ENCODE data around the gene TMEM119.
A peak's percentile ranks its signal among the peaks of the same experiment; 100 is the strongest.
"Not testable (repeated sequence)": the region's sequence is repeated elsewhere in the genome, so short reads cannot be mapped to it uniquely, and the experiment has no call there.

The TMEM119 gene

DNA sequence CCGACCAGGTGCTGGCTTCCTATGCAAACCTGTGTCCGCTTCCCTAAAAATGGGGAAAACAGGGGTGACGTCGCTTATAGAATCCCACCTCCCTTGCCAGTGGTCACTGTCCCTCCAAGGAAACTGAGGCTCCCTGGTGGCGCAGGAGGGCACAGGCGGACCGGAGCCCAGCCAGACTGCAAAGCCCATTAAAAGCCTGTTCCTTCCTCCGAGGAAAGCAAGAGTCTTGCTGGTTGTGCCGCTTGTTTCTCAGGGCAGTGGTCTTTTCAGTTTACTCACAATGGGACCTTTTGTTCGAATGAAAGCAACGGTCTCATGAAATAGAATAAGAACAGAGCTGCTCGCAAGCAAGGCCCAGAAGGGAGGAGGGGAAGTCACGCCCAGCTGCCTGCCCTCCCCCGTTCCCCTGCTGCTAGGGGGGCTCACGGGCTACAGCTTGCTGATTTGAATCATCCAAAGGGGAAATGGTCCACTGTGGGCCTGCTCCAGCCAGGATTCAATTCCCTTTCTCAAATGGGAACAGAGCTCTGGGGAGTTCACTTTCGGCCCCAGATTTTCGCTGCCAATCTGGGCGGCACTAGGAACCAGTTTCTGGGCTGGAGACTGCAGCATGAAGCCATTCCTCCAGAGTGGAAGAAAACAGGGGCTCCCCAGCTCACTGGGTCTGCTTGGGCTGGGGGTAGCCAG is 40.4 kb upstream of the TMEM119 start:
- no peak for DNase-seq
- Mint-ChIP-seq H3K4me3 (no peak overlapping the region), H3K27ac (no peak overlapping the region), H3K27me3 (peaks cover 5% of the 10 kb centered on the region), H3K9me3 (no peaks in the 10 kb centered on the region), H3K4me1 (peaks cover 59% of the 10 kb centered on the region), H3K36me3 (peaks cover 15% of the 10 kb centered on the region)
- CTCF ChIA-PET, result interaction anchor here (0.6 to 3.9 kb wide), 3 partner anchors 20 to 26 kb away, joined by 3 to 10 read pairs (median 3); no protein-coding TSS in a partner anchor

DNA sequence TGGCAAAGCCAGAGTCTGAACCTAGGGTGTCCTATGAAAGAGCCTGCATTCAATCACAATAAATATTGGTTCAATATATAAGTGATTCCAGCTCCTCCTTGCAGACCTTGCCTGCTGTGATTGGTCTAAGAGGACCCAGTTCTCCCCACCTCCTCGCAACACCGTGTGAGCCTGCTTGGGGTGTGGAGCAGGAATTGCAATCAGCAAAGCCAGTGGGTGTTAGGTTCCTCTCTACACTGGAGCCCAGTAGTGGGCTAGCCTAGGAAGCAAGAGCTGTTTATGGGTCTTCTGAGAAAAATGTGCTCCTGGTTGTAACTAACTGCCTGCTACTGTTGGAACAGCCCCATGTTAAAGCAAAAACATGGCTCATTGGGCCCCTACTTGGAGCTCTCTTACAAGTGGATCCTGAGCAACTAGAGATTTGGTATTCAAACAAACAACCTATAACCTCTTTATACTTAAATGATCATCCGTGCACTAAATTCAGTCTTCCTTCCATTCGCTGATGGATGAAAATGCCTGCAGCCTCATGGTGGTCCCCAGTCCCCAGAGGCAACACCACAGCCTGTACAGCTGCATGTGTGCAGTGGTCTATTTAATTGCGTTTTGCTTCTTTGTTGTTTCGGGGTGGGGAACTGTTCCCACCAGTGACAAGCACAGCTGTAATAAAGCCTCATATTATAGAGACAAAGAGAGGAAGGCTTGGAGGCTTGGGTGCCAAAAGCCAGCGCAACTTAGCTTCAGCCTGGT is 39.5 kb upstream of the TMEM119 start:
- Mint-ChIP-seq H3K4me1 (peaks cover 57% of the 10 kb centered on the region), H3K27me3 (peaks cover 5% of the 10 kb centered on the region), H3K4me3 (no peak overlapping the region), H3K9me3 (no peaks in the 10 kb centered on the region), H3K27ac (peak overlapping the region; percentile 76), H3K36me3 (peaks cover 22% of the 10 kb centered on the region)
- CTCF ChIA-PET, result interaction anchor here (1.2 to 12.3 kb wide), 4 partner anchors 9 to 29 kb away, joined by 3 to 160 read pairs (median 19); no protein-coding TSS in a partner anchor
- no peak for DNase-seq

GRCh38 chr12:108635997-108636808 is 38.3 kb upstream of the TMEM119 start:
- Mint-ChIP-seq H3K27ac (peak overlapping the region; percentile 100), H3K36me3 (peaks cover 28% of the 10 kb centered on the region), H3K27me3 (peaks cover 3% of the 10 kb centered on the region), H3K4me1 (peaks cover 55% of the 10 kb centered on the region), H3K9me3 (no peaks in the 10 kb centered on the region), H3K4me3 (peak overlapping the region; percentile 100)
- DNase-seq, result peak; percentile 33
- CTCF ChIA-PET, result interaction anchor here (0.6 to 12.3 kb wide), 9 partner anchors 9 to 189 kb away, joined by 3 to 160 read pairs (median 3); no protein-coding TSS in a partner anchor

DNA sequence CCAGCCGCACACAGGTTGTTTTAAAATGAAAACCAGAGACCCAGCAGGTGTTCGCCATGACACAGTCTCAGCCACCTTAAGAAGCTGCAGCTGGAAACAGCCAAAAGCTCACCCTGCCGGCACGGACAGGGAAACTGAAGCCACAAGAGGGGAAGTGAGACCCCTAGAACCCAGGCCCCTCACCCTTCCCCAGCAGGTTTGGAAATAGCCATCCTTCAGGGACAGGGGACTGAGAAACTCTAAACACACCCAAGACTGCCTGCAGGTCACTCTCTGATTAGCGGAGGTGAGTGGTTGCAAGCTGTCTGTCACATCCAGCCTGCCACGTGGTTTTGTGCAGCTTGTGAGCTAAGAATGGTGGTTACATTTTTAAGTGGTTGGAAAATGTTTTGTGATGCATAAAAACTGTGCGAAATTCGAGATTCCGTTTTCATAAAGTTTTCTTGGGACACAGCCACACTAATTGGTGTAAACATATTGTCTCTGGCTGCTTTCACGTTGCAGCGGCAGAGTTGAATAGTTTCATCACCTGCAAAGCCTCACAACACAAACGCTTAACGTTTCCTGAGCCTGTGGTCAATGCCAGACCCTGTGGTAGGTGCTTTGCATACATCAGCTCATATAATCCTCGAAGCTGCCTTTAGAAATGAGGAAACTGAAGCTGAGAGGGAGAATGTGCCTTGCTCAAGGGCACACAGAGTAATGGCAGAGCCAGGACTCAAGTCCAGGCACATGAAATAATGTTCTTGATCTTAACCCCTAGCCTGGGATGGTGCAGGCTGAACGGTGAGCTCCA is 37.5 kb upstream of the TMEM119 start:
- peak overlapping the region; percentile 100 for H3K4me3 Mint-ChIP-seq
- peaks cover 58% of the 10 kb centered on the region for H3K4me1 Mint-ChIP-seq
- CTCF ChIA-PET, result interaction anchor here (0.6 to 12.3 kb wide), 10 partner anchors 8 to 188 kb away, joined by 3 to 160 read pairs (median 4); partner anchors contain the start of gene ISCU
- H3K9me3 Mint-ChIP-seq, result no peaks in the 10 kb centered on the region
- peaks cover 35% of the 10 kb centered on the region for H3K36me3 Mint-ChIP-seq
- H3K27ac Mint-ChIP-seq, result peak overlapping the region; percentile 100
- peaks cover 3% of the 10 kb centered on the region for H3K27me3 Mint-ChIP-seq
- DNase-seq, result peak; percentile 74

DNA sequence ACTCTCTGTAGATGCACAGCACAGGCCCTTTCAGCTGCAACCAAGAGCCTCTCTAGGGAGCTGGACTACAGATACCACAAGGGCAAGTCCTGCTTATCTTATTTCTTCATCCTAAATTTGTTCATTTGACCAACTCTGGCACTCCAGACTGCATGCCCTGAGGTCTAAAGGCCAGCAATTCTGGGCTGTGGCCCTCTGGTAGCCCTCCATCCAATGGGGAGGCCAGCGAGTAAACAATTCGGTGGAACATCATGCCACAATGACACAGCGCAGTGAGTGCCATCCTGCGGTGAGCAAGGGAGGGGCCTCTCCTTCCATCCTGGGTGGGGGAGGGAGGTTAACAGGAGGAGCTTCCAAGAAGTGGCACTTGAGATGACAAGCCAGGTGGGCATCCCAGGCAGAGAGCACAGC is 36.5 kb upstream of the TMEM119 start:
- peak overlapping the region; percentile 100 for H3K4me3 Mint-ChIP-seq
- H3K9me3 Mint-ChIP-seq, result no peaks in the 10 kb centered on the region
- H3K4me1 Mint-ChIP-seq, result peaks cover 65% of the 10 kb centered on the region
- CTCF ChIA-PET, result interaction anchor here (0.8 to 12.3 kb wide), 6 partner anchors 12 to 168 kb away, joined by 3 to 160 read pairs (median 8); partner anchors contain the start of gene ISCU
- H3K27me3 Mint-ChIP-seq, result peaks cover 3% of the 10 kb centered on the region
- H3K27ac Mint-ChIP-seq, result peak overlapping the region; percentile 100
- DNase-seq, result peak; percentile 82
- peaks cover 41% of the 10 kb centered on the region for H3K36me3 Mint-ChIP-seq

- peaks cover 44% of the 10 kb centered on the region for H3K36me3 Mint-ChIP-seq
- H3K9me3 Mint-ChIP-seq, result no peaks in the 10 kb centered on the region
- H3K4me1 Mint-ChIP-seq, result peaks cover 66% of the 10 kb centered on the region
- CTCF ChIA-PET, result interaction anchor here (1.0 to 12.3 kb wide), 6 partner anchors 12 to 99 kb away, joined by 3 to 160 read pairs (median 8); partner anchors contain the start of gene ISCU
- H3K4me3 Mint-ChIP-seq, result peak within 1 kb of the TSS; percentile 100
- peak; percentile 94 for DNase-seq
- peaks cover 3% of the 10 kb centered on the region for H3K27me3 Mint-ChIP-seq
- H3K27ac Mint-ChIP-seq, result peak within 1 kb of the TSS; percentile 100
These were observed 35.8 kb upstream of the TMEM119 start, which contains the start of gene SELPLG for GRCh38 chr12:108633534-108634248. Gene SELPLG (minus strand): TSS chr12:108633894. CDS start chr12:108624307, 9,587 bp downstream.

- Mint-ChIP-seq H3K36me3 (peaks cover 50% of the 10 kb centered on the region), H3K4me3 (peak overlapping the region; percentile 100), H3K27me3 (peaks cover 3% of the 10 kb centered on the region), H3K4me1 (peaks cover 69% of the 10 kb centered on the region), H3K27ac (peak overlapping the region; percentile 100), H3K9me3 (no peaks in the 10 kb centered on the region)
- no peak for DNase-seq
- CTCF ChIA-PET, result interaction anchor here (0.6 to 12.3 kb wide), 6 partner anchors 8 to 913 kb away, joined by 3 to 160 read pairs (median 4); partner anchors contain the start of gene ISCU
These were observed 35.2 kb upstream of the TMEM119 start for GRCh38 chr12:108633081-108633533.

DNA sequence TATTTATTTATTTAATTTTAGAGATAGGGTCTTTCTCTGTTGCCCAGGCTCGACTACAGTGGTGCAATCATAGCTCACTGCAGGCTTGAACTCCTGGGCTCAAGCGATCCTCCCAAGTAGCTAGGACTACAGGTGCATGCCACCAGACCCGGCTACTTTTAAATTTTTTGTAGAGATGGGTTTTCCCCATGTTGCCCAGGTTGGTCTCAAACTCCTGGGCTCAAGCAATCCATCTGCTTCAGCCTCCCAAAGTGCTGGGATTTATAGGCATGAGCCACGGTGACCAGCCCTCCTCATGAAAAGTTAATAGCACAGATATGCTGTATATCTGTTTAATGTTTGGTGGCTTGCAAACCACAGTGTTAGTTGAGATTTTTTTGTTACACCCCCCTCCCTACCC is 33.4 kb upstream of the TMEM119 start:
- CTCF ChIA-PET, result interaction anchor here (1.8 to 12.3 kb wide), 2 partner anchors 12 to 119 kb away, joined by 4 to 160 read pairs; no protein-coding TSS in a partner anchor
- Mint-ChIP-seq H3K36me3 (peaks cover 59% of the 10 kb centered on the region), H3K4me1 (peaks cover 68% of the 10 kb centered on the region), H3K4me3 (peak overlapping the region; percentile 100), H3K27ac (peak overlapping the region; percentile 100)
- H3K9me3 Mint-ChIP-seq, H3K27me3 Mint-ChIP-seq, DNase-seq: not testable (repeated sequence)

DNA sequence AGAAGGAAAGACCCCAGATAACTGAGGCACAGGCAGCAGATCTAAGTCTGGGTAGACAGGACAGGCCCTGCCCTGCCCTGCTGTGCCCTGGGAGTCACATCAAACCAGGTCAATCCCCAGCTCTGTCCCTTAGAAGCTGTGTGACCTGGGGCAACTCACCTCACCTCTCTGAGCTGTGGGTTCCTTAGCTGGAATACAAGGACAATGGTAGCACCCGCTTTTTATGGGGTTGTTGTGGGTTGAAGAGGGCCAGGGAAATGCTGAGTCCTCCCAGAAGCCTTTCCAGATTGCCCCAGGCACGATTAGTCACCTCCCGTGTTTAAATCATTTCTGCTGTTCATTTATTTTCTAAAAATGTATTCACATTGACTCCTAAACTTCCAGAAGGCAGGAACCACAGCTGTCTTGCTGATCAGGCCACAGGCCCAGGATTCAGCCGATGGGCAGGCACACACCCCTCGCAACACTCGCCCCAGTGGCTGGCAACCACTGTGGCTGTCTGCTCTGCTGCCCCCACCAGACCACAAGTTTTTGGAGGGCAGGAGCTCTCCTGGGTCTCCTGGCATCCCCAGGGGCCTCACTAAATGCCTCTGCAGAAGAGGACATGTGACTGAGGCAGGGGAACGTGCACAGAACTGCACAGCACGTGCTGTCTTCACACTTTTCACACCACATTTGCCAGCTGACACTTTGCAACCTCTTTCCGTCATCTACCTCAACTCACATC is 32.8 kb upstream of the TMEM119 start:
- H3K4me3 Mint-ChIP-seq, result peak overlapping the region; percentile 100
- DNase-seq, result peak; percentile 34

DNA sequence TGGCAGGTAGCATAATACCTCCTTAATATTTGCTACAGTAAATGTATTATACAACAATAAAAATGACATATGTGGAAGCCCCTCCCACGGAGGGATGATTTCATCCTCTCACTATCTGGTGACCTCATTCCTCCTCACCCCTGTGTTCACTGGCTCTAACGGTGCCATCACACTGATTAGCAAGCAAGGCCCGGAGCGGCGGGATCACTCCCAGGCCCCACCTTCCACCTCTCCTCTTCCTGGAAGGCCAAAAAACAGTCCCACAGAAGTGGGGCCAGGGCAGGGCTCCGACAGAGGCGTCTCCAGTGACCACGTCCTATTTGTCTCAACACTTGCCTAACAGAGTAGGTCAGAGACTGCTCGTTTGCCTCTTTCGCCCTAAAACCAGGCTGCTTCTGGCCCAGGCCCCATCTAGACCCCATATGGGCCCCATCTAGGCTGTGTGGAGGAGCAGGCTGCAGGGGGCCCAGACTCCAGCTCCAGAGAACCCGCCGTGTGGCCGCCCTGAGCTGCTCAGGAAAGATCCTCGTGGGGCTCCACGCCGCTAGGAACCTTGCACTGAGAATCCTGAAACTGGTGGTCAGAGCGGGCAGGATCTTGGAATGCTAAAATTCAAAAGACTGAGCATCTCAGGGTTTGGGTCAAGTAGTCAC is 32.1 kb upstream of the TMEM119 start:
- Mint-ChIP-seq H3K9me3 (no peaks in the 10 kb centered on the region), H3K27me3 (peaks cover 3% of the 10 kb centered on the region), H3K27ac (peak overlapping the region; percentile 100), H3K4me1 (peaks cover 64% of the 10 kb centered on the region), H3K4me3 (peak overlapping the region; percentile 100), H3K36me3 (peaks cover 70% of the 10 kb centered on the region)
- peak; percentile 68 for DNase-seq
- CTCF ChIA-PET, result interaction anchor here (12.3 kb wide), 1 partner anchor 11 kb away, joined by 160 read pairs; no protein-coding TSS in a partner anchor

More for the DNA sequence above, 32.8 kb upstream of the TMEM119 start:
- peaks cover 64% of the 10 kb centered on the region for H3K4me1 Mint-ChIP-seq
- H3K36me3 Mint-ChIP-seq, result peaks cover 63% of the 10 kb centered on the region
- H3K9me3 Mint-ChIP-seq, result no peaks in the 10 kb centered on the region
- H3K27me3 Mint-ChIP-seq, result peaks cover 3% of the 10 kb centered on the region
- peak overlapping the region; percentile 100 for H3K27ac Mint-ChIP-seq
- CTCF ChIA-PET, result interaction anchor here (0.6 to 12.3 kb wide), 3 partner anchors 12 to 119 kb away, joined by 3 to 160 read pairs (median 4); no protein-coding TSS in a partner anchor

DNA sequence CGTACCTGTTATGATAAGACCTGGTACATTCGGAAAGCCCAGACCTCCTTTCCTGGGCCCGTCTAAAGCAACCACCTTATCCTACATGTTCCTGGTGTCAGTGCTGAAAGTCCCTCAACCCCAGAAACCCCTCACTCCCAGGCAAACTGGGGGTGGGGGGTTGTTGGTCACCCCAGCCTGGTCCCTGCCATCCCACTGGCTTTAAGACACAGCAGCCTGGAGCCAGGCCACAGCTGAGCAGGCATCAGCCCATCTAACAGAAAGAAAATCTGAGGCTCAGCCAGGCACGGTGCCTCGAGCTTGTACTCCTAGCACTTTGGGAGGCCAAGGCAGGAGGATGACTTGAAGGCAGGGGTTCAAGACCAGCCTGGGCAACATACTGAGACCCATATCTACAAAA is 31.3 kb upstream of the TMEM119 start:
- Mint-ChIP-seq H3K27me3 (peaks cover 3% of the 10 kb centered on the region), H3K27ac (peak overlapping the region; percentile 100), H3K36me3 (peaks cover 77% of the 10 kb centered on the region), H3K4me3 (peak overlapping the region; percentile 100), H3K9me3 (no peaks in the 10 kb centered on the region), H3K4me1 (peaks cover 61% of the 10 kb centered on the region)
- DNase-seq, result peak; percentile 37
- CTCF ChIA-PET, result interaction anchor here (12.3 kb wide), 1 partner anchor 10 kb away, joined by 160 read pairs; no protein-coding TSS in a partner anchor
